NCI-H1417 treated with DMSO at 0.1 percent for 48 hours (cell line): Measurements from ENCODE around the gene ETV5.

Experiments
- DNase-seq: peaks from one replicate; lab custom pipeline; 2025; lab: John Stamatoyannopoulos, UW

ETV5 gene

GRCh38 chr3:186123012-186123411 lies 14.1 kb upstream of the ETV5 start:
- DNase-seq, result no peak

GRCh38 chr3:186121968-186122367 lies 13.1 kb upstream of the ETV5 start:
- DNase-seq, result no peak

GRCh38 chr3:186121278-186121677 lies 12.4 kb upstream of the ETV5 start:
- no peak for DNase-seq

- no peak for DNase-seq
Measured at GRCh38 chr3:186119499-186119898, 10.6 kb upstream of the ETV5 start.

- DNase-seq, result no peak
Measured at GRCh38 chr3:186118692-186119091, 9.8 kb upstream of the ETV5 start.

DNA sequence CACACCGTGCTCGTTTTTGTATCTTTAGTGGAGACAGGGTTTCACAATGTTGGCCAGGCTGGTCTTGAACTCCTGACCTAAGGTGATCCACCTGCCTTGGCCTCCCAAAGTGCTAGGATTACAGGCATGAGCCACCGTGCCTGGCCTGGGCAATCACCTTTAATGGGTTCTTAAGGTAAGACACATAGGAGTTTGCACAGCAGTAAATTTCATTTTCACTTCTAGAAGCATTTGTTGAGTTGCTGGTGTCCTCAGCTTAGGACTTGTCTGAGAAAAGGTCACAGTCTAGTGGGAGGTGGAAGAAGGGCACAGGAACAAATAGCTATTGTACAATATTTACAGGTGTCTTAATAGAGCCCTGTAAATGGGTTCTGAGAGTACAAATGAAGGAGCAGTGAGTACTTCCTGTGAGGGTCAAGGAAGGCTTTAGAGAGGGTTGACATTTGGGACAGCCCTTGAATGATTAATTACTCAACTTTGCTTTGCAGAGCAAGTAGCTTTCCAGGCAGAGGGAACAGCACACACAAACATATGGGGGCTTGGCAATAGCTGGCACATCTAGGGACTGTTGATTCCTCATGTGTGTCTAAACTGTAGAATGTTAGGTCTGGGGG lies 8.7 kb upstream of the ETV5 start:
- no peak for DNase-seq

DNA sequence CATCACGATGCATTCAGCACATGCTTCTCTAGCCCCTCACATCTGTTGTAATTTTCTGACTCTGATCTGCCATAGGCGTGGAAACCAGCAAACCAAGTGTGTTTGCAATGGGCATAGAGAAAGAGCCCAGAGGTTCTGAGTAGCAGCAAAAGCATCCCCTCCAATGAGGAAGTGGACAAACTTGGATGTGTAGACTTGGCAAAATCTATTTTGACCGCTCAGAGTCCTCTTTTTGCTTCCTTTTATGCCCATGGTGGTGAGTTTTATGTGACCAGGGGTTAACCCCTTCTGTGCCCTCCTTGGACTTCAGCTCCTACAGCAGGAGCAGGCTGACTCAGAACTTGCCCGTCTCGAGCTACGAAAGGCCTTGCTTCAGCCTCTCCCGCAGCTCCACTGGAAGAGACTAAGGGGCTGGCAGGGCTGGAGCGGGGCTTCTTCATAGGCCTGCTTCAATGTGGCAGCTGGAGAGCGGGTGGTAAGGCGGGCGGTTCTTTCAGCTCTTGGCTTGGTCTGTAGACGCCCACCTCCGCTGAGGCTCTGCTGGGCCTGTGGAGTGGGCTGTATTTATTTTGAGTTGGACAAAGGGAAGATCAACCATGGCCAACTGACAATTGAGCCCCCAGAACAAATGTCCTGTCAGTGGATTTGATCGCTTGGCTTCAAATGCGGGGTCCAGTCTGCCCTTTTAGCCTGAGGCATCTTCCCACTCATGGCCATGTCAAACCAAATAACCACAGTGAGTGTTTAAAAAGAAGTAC lies 6.5 kb upstream of the ETV5 start:
- no peak for DNase-seq

- DNase-seq, result no peak
Measured at GRCh38 chr3:186110975-186111974, 2.4 kb upstream of the ETV5 start.

- no peak for DNase-seq
Measured at GRCh38 chr3:186109897-186110803, 1.3 kb upstream of the ETV5 start.

- DNase-seq, result no peak
Measured at GRCh38 chr3:186108106-186108940, 566 bp downstream of the ETV5 start.

DNA sequence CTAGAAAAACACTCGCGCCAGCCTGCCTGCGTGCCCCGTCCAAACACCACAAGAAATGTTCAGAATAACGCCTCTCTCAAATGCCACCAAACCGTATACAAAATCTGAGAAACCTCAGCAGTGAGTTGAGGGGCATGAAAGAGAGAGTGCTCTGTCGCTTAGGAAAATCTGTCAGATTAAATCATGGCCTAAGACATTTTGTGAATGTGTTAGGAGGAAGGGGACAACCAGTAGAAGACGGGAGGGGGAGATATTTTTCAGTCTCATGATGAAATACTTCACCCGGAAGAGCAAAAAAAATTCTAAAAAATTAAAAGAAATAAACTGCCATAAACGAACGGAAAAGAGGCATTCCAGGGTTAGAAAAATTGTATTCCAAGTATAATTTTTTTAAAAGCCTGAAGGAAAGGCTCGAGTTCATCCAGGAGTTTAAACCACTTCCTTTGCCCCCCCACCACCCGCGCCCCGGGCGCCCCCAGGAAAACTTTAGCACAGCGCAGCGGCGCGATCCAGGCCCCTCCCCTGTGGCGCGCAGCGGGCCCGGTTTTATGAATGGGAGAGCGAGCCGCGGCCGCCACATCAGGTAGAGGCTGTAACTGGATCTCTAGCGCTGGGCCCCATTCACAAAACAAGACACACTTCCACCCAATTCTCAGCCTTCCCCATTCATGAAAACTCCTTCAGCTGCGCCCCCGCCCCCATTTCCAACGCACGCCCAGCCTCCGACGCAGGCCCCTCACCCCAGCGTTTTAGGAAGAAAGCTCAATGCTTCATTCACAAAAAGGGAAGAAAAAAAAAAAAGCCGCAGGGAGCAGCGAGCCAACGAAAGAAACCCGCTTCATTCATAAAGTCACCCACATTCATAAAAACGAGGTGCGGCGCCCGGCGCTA lies 1.4 kb downstream of the ETV5 start:
- peak; percentile 56 for DNase-seq

GRCh38 chr3:186105543-186105942 lies 3.3 kb downstream of the ETV5 start:
- DNase-seq, result no peak

DNA sequence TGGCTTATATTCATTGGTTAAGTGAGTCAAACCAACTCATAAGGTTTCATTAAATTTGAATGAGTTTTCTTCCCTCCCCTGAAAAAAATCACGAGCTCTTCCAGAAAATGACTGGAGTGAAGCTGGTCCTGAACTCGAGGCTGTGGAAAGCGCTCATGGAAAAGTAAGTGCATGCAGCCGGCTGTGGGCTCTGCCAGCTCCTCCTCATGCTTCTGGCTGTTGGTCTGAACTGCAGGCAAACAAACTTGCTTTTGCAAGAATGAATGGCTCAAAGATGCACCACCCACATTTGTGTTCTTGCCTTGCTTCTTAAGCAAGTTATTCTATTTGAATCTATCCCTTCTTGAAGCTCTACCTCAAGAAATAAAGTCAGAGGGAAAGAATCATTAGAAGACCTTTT lies 6.2 kb downstream of the ETV5 start:
- DNase-seq, result no peak

- DNase-seq, result no peak
Measured at GRCh38 chr3:186100398-186100797, 8.5 kb downstream of the ETV5 start.

DNA sequence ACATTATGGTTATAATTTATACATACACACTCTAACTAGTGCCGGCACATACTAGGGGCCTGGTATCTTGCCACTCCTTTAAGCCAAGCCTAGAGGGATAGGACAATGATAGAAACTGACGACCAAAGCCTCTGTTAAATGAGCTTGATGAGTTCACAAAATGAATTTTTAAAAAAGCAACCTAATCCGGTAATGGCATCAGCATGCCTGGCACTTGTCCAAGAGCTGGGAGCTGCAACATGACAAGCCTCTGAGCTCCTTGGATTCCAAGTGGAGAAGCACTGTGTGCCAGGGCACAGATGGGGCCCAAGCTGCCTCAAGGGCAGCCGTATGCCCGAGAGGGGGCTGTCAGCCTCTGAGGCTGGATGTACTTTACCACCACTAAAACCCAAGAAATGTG lies 9.7 kb downstream of the ETV5 start:
- no peak for DNase-seq

GRCh38 chr3:186098740-186099139 lies 10.1 kb downstream of the ETV5 start:
- no peak for DNase-seq

GRCh38 chr3:186097663-186098451 lies 11.0 kb downstream of the ETV5 start:
- peak; percentile 97 for DNase-seq

GRCh38 chr3:186097317-186097662 lies 11.6 kb downstream of the ETV5 start:
- no peak for DNase-seq

GRCh38 chr3:186096290-186096689 lies 12.6 kb downstream of the ETV5 start:
- DNase-seq, result no peak
